Central memory CD4-positive, alpha-beta T cell (primary cell): ENCODE measurements around the gene MBNL3.

ENCODE experiments used
- DNase-seq: peaks from one replicate; pipeline ENCODE4 v3.0.0; 2022
- total RNA-seq, 3 experiments: gene quantifications; one replicate each; lab custom pipeline; 2026; lab: John Stamatoyannopoulos, UW

MBNL3 gene, protein sequence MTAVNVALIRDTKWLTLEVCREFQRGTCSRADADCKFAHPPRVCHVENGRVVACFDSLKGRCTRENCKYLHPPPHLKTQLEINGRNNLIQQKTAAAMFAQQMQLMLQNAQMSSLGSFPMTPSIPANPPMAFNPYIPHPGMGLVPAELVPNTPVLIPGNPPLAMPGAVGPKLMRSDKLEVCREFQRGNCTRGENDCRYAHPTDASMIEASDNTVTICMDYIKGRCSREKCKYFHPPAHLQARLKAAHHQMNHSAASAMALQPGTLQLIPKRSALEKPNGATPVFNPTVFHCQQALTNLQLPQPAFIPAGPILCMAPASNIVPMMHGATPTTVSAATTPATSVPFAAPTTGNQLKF
- 34.2 to 89.6 (median 61.0) reads per million in 3 experiments for total RNA-seq

DNA sequence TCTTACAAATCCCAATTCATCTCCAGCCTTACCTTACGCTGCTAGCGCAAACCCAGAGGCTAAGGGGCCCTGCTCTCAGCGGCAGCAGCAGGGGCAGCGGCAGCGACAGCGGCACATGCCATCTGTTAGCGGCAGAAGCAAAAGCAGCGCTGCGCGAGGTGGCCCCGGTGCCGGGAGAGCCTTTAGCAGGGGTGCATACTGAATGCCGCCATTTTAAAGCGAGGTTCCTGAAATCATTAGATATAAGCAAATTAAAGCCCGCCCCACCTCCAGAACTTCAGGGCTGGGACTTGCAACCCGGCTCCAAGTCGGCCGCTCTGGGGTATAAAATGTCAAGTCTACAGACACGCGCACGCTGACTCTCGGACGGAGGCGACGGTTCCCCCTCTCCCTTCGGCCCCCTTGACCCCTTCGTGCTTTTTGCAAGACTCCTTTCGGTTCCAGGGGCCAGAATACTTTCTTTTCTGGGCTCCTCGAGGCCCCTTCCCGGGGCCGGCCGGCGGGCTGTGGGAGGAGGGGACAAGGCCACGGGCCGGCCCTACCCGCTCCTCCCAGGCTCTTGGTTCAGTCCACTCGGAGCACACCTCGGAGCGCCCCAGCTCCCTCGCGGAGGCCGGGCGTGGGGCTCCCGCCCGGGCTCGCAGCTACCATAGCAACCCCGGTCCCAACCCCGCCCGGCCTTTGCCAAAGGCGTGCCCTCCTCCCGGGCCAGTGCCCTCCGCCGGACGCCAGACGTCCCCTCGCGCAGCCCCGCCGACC lies at the start of gene MBNL3:
Gene MBNL3, minus strand, starts transcription at position 220 of the 759 bp plus-strand sequence. CDS start 49,427 bp downstream, outside the sequence.
- DNase-seq = peak; percentile 69

DNA sequence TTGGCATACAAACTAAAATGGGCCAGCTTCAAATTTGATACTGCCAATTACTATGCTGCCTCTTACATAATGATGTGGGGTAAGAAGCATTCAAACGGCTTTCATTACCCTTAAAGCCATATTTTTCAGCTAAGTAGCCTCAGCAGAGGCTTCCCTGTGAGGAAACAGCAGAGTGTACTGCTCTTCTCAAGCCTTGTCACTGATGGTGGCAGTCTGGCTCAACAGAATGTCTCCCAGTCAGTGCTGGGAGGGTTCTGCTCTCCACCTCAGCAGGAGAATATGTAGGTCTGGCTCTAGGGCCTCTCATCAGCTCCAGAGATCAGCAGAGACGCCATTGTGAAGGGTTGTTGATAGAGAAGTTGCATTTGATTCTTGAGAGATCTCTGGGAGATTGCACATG lies 44.6 kb upstream of the MBNL3 start:
- no peak for DNase-seq

DNA sequence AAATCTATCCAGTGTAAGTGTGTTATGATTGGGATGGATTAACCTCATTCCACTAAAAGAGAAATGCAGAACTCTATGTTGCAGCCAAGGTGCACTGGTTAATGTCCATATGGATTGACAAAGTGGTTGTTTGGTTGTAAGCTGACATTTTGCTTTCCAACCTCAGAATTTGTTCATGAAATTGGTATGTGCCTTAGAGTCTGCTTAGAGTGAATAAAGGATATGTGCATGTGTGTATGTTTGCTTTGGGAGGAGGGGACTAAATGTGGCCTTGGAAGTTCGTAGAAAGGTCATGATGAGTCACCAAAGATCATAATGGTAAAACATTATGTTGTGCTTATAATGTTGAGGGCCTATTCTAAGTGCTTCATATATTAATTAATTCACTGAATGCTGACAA lies 44.1 kb upstream of the MBNL3 start:
- DNase-seq = no peak

DNA sequence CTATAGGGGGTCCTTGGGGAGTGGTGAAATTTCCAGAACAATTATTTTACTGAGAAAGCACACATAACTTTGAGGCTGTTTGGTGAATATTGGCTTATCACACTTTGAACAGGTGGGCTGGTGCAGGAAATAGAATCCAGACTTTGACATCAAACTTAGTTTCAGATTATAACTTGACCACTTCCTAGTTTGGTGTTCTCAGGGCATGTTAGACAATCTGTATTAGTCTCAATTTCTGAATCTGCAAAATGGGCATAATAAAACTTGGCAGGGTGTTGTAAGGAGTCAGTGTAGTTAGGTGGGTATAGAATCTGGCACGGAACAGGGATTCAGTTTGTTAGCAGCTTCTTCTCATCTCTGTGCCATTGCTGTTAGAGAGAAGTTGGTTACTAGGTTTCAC lies 43.3 kb upstream of the MBNL3 start:
- DNase-seq = no peak

DNA sequence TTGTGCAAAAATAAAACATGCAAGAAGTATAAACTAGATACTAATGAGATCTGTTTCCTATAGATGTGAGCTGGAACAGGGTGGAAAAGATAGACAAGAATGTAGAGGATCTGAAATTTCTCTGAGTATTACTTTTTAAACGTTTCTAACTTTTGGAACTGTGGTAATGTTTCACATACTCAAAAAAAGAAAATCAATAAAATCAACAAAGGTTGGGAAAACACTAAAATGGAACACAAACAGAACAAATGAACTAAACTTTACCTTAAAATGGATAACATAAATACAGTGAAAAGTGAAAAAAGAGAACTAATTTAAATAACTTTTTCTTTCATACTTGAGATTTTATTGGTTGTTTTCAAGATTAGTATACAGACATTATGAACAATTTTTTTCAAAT lies 32.0 kb upstream of the MBNL3 start:
- no peak for DNase-seq

DNA sequence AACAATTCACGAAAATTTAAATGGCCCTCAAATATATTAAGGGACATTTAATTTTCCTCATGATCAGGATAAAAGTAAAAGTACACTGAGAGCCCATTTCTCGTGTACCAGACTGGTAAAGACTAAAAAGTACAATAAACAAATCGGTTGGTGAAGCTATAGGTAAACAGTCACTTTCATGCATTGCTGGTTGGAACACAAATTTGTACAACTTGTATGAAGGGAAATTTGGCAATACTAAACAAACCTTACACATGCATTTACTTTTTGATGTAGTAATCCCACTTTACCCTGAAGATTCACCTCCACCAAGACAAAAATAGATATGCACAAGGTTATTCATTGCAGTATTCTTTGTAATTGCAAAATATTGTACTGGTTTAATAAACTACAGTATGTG lies 31.4 kb upstream of the MBNL3 start:
- no peak for DNase-seq

DNA sequence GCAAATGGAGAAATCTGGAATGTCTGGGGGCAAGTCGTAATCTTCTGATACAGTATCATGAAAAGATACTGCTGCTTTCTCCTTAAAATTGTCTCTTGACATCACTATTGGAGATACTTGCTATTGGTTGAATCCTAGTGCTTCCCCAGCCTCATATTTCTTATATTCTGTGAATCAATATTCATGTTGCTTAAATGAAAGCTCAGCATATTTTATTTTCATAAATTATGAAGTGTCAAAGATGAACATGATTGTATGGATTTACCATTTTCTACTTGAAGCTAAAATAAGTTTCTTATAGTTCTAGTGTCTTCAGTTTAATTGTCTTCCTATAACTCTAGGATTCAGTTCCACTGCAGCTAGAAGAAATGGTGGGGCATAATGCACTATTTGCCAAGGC lies 29.6 kb upstream of the MBNL3 start:
- no peak for DNase-seq

DNA sequence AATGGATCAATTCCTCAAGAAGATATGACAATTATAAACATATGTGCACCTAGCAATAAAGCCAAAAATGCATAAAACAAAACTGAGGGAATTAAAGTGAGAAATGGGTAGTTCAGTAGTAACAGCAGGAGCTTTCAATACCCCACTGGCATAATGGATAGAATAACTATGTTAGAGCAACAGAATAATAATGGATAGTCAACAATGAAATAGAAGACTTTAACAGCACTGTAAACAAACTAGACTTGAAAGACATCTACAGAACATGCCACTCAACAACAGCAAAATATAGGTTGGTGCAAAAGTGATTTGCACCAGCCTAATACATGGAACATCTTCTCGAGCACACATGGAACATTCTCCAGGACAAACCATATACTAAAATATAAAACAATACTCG lies 20.0 kb upstream of the MBNL3 start:
- no peak for DNase-seq

DNA sequence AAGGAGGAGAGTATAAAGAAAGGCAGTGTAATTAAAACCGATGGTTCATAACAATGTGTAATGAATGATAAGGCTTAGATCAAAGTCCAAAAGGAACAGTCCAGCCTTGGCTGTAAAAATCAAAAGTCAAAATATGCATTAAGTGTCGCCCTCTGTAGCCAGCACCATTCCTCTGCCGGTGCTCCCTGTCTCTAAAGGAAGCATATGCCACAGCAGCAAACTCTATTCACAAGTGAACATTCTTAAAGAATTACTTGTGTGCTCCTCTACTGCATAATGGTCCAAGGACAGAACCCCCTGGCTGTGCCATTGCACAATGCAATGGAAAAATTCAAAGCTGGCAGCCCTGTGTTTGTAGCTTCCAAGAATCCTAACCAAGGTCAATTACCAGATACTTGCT lies 16.3 kb upstream of the MBNL3 start:
- DNase-seq = no peak

DNA sequence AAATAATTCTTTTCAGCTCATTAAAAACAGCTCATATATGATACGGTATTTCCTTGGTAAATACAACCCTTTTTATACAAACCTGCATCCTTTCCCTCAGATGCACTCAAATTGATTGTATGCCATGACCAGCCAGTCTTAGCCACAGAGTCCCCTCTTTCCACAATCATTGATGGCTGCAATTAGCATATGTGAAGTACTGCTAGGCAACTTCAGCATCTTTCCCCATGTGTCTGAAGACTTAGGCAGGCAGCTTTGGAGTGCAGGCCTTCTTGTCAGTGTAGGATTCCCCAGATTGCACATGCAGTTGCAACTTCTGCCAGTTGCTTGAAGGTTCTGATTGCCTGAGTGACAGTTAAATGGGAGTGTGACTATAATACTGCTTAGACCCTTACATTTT lies 15.6 kb upstream of the MBNL3 start:
- no peak for DNase-seq

DNA sequence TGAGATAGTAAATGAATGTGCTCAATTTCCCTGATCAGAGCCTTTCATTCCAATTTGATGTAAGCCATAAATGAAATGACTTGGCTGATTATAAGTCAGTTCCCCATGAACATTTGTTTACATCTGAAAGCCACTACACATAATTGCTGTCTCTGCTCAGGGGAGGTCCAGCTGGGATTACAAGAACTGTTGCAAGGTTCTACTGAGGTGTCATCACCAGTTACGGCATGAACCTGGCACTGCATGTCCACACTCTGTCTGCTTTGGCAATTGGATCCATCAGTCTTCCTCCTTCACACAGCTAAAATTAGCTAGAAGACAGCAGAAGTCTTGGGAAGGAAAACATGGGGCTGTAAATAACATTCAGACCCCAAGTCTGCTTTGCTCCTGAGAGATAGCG lies 12.8 kb upstream of the MBNL3 start:
- no peak for DNase-seq

DNA sequence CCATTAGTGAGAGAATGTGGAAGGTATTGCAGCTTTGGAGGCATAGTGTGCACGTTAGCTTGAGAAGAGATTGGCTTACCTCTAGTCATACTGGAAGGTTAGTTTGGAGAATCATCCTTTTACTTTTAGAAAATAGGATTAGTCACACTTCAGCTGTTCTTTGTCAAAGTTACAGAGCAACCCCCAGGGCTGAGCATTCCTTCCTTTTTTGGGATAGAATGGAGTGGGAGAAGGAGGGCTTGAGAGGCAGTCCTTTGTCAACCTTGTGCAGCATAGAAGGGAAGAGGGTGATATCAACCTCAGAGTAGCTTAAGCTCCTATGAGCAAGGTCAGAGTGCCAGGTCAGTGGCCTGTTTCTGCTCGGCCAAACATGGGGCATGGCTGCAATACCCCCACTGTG lies 8.6 kb upstream of the MBNL3 start:
- no peak for DNase-seq

DNA sequence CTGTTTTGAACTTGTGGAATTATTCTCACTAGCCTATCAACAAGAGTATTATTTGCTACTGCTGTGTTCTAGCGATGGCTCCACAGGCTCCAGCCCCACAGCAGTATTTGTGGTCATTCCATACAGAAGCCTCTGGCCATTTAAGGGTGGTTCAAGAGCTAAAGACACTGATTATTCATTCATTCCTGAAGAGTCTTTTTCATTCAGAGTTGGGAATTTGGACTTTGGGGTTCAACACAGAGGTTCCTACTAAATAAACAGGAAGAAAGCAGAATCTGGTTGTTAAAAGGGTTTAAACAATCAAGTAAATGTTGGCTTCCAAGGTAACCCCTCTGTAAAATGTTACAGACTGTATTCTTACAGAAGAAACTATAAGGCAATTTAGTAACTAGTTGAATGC lies 4.3 kb upstream of the MBNL3 start:
- DNase-seq = no peak

DNA sequence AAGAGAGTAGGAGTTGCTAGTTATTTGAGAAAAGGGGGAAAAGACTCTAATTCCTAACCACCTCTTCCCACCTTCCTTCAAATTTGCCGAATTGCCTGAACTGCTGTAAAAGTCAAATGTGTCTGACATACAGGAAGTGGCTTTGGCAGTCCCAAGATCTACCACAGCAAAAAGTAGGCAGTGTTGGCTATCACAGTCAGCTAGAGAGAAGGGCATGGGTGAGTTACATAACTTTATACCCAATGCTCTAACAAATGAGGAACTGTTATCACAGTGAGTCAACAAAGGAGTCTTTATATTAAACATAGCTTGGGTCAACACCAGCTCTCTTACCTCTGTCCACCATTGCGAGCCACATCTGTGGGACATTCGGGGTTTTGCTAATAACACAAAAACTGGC lies 2.4 kb upstream of the MBNL3 start:
- peak; percentile 40 for DNase-seq

DNA sequence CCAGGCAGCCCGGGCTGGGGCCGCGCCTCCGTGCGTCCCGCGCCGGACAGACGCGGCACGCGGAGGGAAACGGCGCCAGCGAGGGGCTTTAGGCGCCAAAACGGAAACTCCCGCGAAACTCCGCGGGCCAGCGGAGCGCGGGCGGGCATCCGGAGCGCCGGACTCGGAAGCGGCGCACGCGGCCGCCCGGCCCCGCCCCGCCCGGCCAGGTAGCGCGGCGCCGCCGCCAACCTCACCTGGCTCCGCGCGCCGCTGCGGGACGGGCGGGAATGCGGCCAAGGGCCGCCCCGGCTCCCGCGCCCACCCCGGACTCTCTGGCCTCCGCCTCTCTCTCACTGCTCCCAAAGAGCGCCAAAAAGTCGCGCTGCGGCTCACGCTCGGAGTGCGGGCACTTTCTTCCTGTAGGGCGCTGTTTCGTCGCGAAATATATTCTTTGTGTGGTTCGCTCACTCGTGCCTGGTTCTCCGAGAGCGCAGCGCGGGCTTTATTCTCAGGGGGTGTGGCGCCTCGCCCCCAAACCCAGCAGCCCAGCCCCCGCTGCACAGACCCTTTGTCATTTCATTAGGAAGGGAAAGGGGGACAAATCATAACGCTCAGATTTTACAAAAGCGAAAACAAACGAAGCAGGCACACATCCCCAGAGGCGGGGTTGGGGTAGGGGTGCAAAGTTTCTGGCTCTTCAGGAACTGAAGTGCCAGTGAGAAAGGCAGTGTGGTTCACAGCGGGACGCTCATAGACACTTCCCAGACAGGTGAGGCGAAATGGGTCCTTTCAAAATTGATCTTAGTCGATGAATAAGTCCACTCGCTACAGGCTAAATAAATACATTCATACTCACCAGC lies 961 bp upstream of the MBNL3 start:
- DNase-seq = peak; percentile 54

DNA sequence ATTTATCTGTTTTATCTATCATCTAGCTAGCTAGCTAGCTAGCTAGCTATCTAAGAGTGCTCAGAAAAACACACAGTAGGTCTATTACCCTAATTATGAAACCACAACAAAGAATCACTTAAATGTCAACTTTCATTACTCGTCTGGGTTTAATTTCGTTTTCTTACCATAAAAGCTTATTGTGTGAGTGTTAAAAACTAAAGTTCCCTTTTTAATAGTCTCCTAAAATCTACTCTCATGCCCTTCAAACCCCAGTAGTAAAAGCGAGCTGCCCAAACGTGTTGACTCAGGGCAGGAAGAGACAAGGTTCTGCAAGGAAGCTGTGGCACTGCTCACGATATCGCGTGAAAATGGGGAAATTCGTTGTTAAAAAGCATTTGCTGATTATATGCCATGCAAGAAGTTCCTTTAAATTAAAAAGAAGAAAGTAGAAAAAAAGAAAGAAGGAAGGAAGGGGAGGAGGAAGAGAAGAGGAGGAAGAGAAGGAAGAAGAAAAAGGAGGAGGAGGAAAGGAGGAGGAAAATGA lies 595 bp downstream of the MBNL3 start:
- DNase-seq = peak; percentile 16

DNA sequence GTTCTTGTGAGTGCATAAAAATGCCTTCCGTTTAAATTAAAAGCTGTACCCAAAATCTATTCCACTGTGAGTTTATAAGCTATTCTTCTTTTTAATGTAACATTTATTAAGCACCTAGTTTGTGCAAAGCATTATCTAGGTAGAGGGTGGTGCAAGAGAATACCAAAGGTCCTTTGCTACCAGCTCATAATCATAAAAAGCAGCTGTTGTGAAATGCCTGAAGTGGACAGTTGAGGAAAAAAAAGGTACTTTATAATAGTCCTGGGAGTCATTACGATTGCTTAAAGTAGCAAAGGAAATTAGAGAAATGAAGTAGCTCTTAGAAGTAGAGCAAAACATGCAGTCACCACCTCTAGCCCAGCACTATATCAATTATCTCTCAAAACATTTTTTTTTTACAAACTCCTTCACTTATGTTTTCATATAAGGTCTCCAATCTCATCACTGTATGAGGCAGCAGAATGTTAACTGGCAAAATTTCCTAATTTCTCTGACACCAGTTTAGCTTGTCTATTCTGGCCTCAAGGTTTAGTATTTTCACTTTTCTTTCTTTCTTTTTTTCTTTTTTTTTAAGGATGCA lies 2.1 kb downstream of the MBNL3 start:
- no peak for DNase-seq

DNA sequence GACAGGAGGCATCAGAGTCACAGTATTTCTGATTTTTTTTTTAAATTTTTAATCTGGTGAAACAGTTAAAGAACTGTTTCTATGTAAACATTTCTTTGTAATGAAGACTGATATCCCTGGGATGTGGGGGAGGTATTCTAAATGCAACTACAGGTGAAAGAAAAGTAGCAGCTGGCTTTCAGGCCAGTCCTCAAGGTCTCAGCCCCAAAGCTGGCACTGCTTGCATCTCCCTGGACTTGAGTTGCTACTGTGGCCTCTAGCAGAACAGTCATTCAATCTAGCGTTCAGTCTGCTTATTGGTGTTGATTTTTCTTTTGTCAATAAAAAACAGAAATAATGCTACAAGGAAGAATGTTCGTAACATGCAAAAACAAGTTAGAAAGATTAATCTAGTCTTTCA lies 4.9 kb downstream of the MBNL3 start:
- no peak for DNase-seq

DNA sequence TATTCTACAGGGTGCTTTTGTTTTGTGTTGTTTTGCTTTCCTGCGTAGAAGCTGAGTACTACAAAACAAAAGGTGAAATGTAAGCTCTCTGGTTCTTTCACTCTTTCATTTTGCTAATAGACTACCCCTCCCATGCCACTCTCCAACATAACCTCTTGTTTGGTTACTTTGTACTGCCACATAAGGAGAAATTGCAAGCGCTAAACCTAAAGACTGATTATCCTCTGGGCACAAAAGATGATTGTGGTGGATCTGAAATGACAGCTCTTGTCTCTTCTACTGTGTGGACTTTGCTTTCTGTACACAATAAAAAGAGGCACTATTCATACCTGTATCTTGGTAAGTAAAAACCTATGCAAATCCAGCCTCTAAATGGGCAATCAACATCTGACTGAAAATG lies 5.3 kb downstream of the MBNL3 start:
- DNase-seq = no peak

DNA sequence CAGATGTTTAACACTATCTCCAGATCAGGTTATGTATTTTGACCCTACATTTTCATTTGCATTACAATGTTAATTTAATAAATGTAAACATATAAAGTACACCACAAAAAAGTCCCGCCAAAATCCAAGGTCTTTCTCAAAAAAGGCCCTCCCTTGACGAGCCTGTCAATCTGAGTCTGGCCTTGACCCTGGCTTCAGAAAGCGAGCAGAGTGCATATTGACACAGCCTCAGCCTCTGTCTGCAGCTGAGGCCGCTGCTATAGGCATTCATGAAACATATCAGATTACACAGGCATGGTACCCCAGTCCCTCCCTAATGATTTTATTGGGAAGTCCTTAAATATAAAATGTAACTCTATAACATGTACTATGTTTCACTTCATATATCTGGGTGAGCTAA lies 6.2 kb downstream of the MBNL3 start:
- DNase-seq = no peak

DNA sequence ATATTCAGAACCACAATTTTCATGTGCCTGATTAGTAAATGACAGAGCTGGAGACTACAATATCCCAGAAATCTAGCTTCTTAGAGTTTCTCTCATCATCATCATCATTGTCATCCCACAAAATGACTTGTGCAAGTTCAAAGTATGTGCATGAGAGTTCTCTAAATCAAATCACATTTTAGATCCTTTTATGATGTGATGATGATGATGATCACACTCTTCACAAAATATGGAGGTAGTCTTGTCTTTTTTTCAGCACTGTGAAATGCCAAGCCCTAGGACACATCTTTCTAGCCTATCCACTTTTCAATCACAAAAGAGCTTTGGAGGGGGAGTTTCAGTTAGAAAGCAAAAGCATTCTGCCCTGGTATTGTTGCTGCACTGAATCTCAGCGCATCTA lies 7.4 kb downstream of the MBNL3 start:
- no peak for DNase-seq

DNA sequence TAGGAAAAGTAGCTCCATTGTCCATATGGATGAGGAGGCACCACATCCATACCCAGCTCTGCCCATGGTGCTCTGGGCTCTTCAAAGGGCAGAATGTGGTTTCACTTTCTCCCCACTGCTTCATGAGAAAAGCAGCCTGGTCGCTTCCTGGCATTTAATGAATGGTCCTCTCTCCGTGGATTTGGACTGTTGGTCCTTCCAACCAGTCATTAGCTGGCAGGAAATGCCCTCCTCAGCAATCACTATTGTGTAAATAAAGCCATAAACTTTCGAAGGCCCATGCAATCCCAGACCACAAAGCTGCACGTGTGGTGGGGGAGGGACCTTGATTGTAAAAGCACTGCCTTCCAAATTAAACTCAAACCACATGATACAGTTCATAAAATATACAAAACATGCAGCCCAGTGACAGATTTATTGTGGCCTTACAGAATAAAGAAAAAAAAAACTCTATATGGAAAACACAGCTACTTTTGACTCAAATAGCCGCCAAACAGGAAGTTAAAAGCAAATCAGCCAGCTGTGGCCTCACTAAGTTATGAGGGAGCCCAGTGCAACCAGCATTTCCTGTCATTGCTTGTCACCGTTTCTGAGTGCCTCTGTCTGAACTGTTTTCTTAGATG lies 8.1 kb downstream of the MBNL3 start:
- peak; percentile 55 for DNase-seq
